Muscle layer of duodenum (tissue), 2 donors: ENCODE data around the gene KEL.

ENCODE experiments used
- H3K27ac ChIP-seq: one replicate; pipeline ENCODE4 v1.7.0; 2013; ENCODE audit warnings: mild to moderate bottlenecking, low read length
- H3K27me3 ChIP-seq: one replicate; pipeline ENCODE4 v1.7.0; 2013; ENCODE audit warnings: low read depth, mild to moderate bottlenecking, control low read depth, low read length
- H3K36me3 ChIP-seq, 2 donors: one replicate each; pipeline ENCODE4 v1.7.0; 2013; ENCODE audit warnings: low read length in 2 of 2, control low read depth in 1 of 2, mild to moderate bottlenecking in 1 of 2; ENCODE audit not compliant: insufficient read depth in 2 of 2, control insufficient read depth in 1 of 2
- H3K4me1 ChIP-seq, 2 donors: one replicate each; pipeline ENCODE4 v1.7.0; 2013; ENCODE audit warnings: low read length in 2 of 2, mild to moderate bottlenecking in 2 of 2, control low read depth in 1 of 2, moderate library complexity in 1 of 2; ENCODE audit not compliant: insufficient read depth in 2 of 2, control insufficient read depth in 1 of 2
- H3K4me3 ChIP-seq, 2 donors: one replicate each; pipeline ENCODE4 v1.7.0; 2013; ENCODE audit warnings: low read length in 2 of 2, low read depth in 1 of 2, mild to moderate bottlenecking in 1 of 2
- H3K9me3 ChIP-seq, 2 donors: one replicate each; pipeline ENCODE4 v1.7.0; 2013; ENCODE audit warnings: low read length in 2 of 2, control low read depth in 1 of 2, mild to moderate bottlenecking in 1 of 2; ENCODE audit not compliant: control insufficient read depth in 1 of 2
- donor health status: healthy.

The KEL gene

GRCh38 chr7:142960955-142961512 lies 1.1 kb downstream of the KEL start:
- H3K27me3 ChIP-seq = no peaks in the 10 kb centered on the region
- H3K4me3 ChIP-seq = no peak overlapping the region
- no peaks in the 10 kb centered on the region for H3K9me3 ChIP-seq
- H3K36me3 ChIP-seq = no peaks in the 10 kb centered on the region
- H3K27ac ChIP-seq = no peak overlapping the region
- no peaks in the 10 kb centered on the region for H3K4me1 ChIP-seq

GRCh38 chr7:142959202-142959601 lies 3.0 kb downstream of the KEL start:
- H3K9me3 ChIP-seq = peaks cover 0 to 3% of the 10 kb centered on the region in 2 donors
- H3K27me3 ChIP-seq = no peaks in the 10 kb centered on the region
- H3K36me3 ChIP-seq = no peaks in the 10 kb centered on the region
- no peak overlapping the region for H3K4me3 ChIP-seq
- H3K27ac ChIP-seq = no peak overlapping the region
- H3K4me1 ChIP-seq = no peaks in the 10 kb centered on the region

- H3K27ac ChIP-seq = no peak overlapping the region
Measured at GRCh38 chr7:142957723-142958122, 4.4 kb downstream of the KEL start.

DNA sequence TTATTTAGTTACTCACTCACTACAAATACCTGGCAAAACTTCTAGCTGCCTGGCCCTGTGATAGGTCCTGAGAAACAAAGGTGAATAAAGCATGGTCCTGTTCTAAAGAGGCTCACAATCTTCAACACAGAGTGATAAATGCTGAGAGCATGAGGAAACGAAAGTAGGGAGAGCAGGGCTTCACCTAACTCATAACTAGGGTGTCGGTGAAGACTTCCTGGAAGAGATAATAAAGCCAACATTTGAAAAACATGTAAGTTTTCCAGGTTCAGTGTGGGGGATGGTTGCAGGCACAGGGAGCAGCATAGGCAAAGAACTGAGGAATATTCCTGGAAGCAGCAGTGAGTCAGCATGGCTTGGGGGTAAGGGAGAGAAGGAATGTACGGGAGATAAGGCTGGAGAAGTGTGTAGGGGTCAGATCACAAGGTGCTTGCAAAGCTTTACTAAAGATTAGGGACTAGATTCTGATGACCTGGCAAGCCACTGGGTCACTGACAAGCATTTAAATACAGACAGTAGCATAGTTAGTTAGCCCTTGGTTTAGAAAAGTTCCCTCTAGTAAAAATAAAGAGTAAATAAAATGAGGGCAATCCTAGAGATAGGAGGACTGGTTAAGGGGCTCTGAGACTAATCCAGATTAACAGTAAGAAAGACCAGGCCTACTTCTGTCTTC lies 5.1 kb downstream of the KEL start:
- Histone ChIP-seq H3K27ac (no peak overlapping the region), H3K27me3 (no peaks in the 10 kb centered on the region), H3K36me3 (no peaks in the 10 kb centered on the region), H3K4me1 (no peaks in the 10 kb centered on the region), H3K9me3 (peaks cover 0 to 3% of the 10 kb centered on the region in 2 donors), H3K4me3 (no peak overlapping the region)

More at GRCh38 chr7:142957723-142958122, 4.4 kb downstream of the KEL start:
- H3K27me3 ChIP-seq = no peaks in the 10 kb centered on the region
- peaks cover 0 to 3% of the 10 kb centered on the region in 2 donors for H3K9me3 ChIP-seq
- no peak overlapping the region for H3K4me3 ChIP-seq
- no peaks in the 10 kb centered on the region for H3K4me1 ChIP-seq
- H3K36me3 ChIP-seq = no peaks in the 10 kb centered on the region

DNA sequence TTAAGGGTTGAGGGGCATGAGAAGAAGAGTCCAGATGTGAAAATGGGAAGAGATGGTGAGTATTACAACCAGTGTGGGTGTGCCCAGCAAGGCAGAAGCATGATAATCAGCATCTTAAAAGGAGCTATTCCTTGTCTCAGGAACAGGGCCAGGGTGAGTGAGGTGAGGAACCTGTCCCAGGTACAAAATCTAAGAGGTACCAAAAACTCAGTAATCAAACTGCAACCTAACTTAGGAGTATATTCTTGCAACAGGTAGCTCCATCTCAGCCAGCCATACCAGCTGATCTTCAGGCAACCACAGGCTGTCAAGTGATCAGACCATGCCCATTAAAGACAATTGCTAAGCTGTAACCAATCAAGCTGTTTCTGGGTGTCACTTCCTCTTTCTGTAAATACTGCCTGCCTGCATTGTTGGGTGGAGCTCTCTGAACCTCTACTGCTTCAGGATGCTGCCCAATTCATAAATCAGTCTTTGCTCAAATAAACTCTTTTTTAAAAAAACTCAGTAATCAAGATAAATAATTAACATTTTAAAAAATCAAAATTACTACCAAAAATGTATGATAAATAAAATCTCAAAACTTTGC lies 7.4 kb downstream of the KEL start:
- H3K27ac ChIP-seq = no peak overlapping the region
- H3K4me1 ChIP-seq = no peaks in the 10 kb centered on the region
- no peaks in the 10 kb centered on the region for H3K27me3 ChIP-seq
- no peak overlapping the region for H3K4me3 ChIP-seq
- H3K9me3 ChIP-seq = peaks cover 0 to 3% of the 10 kb centered on the region in 2 donors
- no peaks in the 10 kb centered on the region for H3K36me3 ChIP-seq

DNA sequence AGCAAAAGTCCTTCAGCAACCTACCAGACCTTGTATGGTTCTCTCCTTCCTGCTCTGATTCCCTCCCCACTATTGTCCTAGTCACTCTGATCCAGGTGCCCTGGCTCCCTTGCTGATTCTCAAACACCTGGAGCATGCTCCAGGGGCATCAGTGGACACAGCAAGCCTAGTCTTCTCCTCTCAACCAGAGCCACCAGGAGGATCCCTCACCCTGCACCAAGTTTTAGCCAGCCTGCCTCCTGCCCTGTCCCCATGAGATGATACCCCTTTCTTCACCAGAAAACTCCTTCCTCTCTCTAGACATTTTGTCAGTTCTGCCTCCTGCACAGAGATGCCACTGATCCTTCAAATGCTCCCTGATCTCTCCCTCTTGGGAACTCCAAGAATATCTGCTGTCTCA lies 11.9 kb downstream of the KEL start:
- Histone ChIP-seq H3K27me3 (no peaks in the 10 kb centered on the region), H3K4me1 (no peaks in the 10 kb centered on the region), H3K4me3 (no peak overlapping the region), H3K9me3 (peaks cover 0 to 3% of the 10 kb centered on the region in 2 donors), H3K36me3 (no peaks in the 10 kb centered on the region), H3K27ac (no peak overlapping the region)

DNA sequence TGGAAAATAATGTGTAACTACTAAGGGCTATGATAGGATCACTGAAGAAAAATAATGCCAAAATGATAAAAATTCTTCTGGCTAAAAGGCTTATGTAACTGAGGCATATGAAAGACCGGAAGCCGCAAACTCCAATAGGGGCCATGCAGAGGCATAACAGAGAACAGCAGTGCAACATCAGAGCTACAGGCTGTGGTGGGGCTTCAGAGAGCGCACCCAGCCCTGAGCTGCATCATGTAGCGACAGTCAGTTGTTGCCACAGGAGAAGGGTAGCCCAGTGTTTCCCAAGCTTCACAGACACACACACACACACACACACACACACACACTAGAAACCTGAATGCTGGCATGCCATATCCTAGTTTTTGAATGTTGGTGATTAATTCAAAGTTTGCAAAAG lies 13.6 kb downstream of the KEL start:
- Histone ChIP-seq H3K27me3 (no peaks in the 10 kb centered on the region), H3K4me1 (no peaks in the 10 kb centered on the region), H3K9me3 (no peaks in the 10 kb centered on the region), H3K36me3 (no peaks in the 10 kb centered on the region), H3K4me3 (no peak overlapping the region), H3K27ac (no peak overlapping the region)

DNA sequence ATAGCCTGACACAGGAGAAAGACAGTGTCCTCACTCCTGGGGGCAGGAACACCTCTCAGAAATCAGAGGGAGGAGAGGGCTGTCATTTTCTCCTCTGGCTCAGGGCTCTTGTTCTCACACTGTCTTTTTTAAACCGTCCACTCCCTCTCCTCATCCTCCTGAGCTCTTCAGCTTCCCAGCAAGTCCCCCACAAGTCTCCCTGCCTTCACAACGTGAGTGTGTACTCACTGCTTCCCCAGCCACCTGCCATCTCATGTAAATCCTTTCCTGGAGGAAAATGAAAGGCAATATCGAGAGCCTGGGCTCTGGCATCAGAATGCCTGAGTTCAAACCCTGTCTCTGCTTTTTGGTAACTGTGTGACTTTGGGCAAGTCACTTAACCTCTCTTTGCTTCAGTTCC lies 17.2 kb downstream of the KEL start:
- H3K4me3 ChIP-seq = no peak overlapping the region
- H3K9me3 ChIP-seq = no peaks in the 10 kb centered on the region
- H3K27me3 ChIP-seq = no peaks in the 10 kb centered on the region
- H3K27ac ChIP-seq = no peak overlapping the region
- no peaks in the 10 kb centered on the region for H3K36me3 ChIP-seq
- H3K4me1 ChIP-seq = no peaks in the 10 kb centered on the region

DNA sequence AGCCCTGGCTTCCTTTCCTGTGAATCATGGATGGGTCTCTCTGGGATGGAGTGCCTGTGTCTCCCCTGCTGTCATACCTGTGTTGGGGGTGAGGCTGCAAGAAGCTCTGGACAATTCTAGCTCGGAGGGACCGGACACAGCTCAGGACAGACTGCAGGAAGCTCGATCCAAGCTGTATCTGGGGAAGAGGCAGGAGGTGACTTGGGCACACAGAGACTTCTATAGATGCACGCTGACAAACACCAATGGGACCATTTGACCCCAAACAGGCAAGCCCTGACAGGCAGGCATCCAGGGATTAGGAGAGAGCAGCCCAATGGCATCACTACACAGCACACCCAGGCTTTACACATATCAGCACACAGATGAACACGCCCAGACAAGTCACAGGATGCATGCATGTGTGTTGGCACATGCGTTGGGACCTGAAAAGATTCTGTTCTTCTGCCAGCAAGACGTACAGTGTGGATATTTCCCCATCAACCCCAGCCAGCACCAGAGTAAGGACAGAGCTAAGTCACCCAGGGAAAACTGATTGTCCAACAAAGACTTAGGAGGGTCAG lies 18.4 kb downstream of the KEL start:
- Histone ChIP-seq H3K4me1 (no peaks in the 10 kb centered on the region), H3K27me3 (no peaks in the 10 kb centered on the region), H3K4me3 (no peak overlapping the region), H3K27ac (no peak overlapping the region), H3K36me3 (no peaks in the 10 kb centered on the region), H3K9me3 (no peaks in the 10 kb centered on the region)

DNA sequence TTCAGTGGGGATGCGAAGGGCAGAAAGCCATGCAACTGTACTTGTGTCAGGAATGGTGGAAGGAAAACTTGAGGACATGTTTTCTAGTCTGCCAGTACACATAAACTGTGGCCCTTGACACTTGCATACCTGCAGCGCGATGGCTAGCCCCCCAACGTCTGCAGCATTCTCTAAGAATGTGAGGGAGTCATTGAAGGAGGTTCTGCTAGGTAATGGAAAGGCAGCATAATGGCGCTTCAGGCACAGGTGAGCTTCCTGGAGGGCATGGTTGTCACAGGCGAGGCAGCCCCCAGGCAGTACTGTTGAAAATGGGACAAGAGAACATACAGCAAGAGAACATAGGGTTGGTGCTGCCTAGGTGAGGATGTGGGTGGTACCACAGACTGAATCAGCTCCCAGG lies 19.4 kb downstream of the KEL start:
- H3K9me3 ChIP-seq = no peaks in the 10 kb centered on the region
- H3K27me3 ChIP-seq = no peaks in the 10 kb centered on the region
- no peak overlapping the region for H3K27ac ChIP-seq
- H3K4me1 ChIP-seq = no peaks in the 10 kb centered on the region
- H3K4me3 ChIP-seq = no peak overlapping the region
- no peaks in the 10 kb centered on the region for H3K36me3 ChIP-seq

- Histone ChIP-seq H3K27ac (no peak overlapping the region), H3K27me3 (no peaks in the 10 kb centered on the region), H3K36me3 (no peaks in the 10 kb centered on the region), H3K4me1 (no peaks in the 10 kb centered on the region), H3K4me3 (no peak overlapping the region), H3K9me3 (no peaks in the 10 kb centered on the region)
Measured at GRCh38 chr7:142941541-142941940, 20.6 kb downstream of the KEL start.
